NCI-H524 treated with DMSO at 0.1 percent for 48 hours (cell line): ENCODE data around the gene HSBP1L1.

Experiments used
- DNase-seq: peaks from one replicate; lab custom pipeline; 2025; lab: John Stamatoyannopoulos, UW

HSBP1L1 gene

GRCh38 chr18:79961527-79962291, 2.7 kb upstream of the HSBP1L1 start:
- no peak for DNase-seq

GRCh38 chr18:79962311-79962710, 2.1 kb upstream of the HSBP1L1 start:
- DNase-seq = no peak

GRCh38 chr18:79962835-79963657, 1.4 kb upstream of the HSBP1L1 start:
- no peak for DNase-seq

GRCh38 chr18:79963658-79964329, 649 bp upstream of the HSBP1L1 start:
- no peak for DNase-seq

- no peak for DNase-seq
Measured at GRCh38 chr18:79965119-79965902, 868 bp downstream of the HSBP1L1 start.

GRCh38 chr18:79970419-79971133, 6.1 kb downstream of the HSBP1L1 start:
- no peak for DNase-seq

- no peak for DNase-seq
Measured at GRCh38 chr18:79971211-79971952, 6.9 kb downstream of the HSBP1L1 start.

DNA sequence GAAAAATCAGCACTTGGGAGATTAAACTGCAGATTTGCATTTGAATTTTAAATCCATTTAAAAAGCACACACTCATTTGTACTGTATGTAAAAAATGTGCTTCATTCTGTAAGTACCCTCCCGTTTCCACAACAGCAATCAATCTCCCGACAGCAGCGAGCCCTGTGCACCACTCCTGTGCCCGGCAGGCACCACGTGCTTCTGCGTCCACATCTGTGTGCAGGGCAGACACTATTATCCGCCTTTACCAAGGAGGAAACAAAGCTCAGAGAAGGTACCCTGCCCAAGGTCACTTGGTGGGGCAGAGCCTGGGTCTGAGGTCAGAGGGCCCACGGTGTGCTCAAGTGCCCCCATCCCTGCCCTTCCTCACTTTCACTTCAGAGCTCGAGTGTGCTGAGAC, 7.5 kb downstream of the HSBP1L1 start:
- DNase-seq = no peak

DNA sequence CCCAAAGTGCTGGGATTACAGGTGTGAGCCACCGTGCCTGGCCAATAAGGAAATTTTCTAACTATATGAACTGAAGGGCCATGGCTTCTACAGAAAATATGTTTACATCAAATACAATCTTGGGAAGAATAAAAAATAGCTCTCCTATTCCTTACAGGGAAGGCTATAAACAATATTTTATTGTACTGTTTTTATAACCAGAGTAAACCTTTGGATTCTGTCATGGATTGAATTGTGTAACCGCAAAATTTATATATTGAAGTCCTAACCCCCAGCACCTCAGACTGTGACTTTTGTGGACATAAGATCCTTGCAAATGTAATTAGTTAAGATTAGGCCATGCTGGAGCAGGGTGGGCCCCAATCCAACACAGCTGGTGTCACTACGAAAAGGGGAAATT, 8.3 kb downstream of the HSBP1L1 start:
- no peak for DNase-seq

DNA sequence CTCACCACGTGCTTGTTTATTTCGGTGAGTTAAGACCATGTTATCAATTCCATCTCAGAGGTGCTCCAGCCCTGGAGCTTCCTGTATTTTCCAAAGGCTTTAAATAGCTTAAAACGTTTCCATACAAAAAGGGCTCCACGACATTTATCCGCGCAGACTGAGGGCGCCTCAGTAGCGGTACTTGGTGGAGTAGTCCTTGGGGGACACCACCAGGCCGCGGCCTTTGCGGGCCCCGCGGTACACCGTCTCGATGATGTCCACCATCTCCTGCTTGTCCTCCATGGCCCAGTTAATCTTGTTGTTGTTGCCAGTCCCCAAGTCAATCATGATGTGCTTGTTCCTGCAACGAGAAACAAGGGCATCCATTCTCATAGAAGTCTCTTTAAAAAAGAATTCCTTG, 9.1 kb downstream of the HSBP1L1 start:
- DNase-seq = no peak

- DNase-seq = no peak
Measured at GRCh38 chr18:79974025-79974654, 9.7 kb downstream of the HSBP1L1 start.

DNA sequence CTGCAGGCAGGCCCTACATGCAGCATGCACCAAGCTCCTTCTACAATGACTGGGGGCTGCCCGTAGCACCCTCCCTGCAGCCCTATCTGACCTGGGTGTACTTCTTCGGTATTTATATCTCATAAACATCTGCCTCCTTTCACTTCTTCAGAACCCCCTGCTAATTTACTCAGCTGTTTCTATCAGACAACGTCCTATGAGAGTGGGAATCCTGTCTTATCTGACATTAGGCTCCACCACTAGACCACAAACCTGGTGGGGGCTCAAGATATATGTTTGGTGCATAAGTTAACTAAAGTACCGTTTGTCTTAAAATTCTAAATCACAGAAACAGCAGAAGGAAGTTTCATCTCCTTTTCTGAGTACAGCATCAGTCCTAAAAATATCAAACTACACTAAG, 10.6 kb downstream of the HSBP1L1 start:
- no peak for DNase-seq

DNA sequence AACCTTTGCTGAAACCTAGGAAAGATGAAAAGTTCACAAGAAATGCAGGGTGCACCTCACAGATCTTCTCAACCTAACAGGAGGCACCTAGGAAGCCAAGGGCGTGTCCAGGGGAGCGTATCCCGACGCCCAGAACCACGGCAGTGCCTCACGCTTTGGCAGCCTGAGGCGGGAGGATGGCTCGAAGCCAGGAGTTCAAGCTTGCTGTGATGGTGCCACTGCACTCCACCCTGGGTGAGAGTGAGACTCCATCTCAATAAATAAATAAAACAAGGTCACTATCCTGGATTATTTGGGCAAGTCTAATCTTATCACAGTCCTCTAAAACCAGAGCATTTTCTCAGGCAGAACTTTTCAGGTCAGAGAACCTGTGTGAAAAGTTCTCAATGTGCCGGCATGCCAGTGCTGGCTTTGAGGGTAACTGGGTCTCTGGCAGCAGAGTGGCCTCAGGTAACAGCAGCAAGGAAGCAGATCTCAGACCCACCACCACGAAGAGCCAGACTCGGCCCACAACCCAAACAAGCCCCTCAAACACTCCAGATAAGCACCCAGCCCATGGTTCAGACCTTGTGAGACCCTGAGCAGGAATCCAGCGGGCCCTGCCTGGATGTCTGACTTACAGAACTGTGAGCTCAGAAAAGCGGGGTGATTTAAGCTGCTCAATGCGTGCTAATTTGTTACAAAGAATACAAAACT, 11.7 kb downstream of the HSBP1L1 start:
- DNase-seq = no peak

- DNase-seq = no peak
Measured at GRCh38 chr18:79979843-79980242, 15.4 kb downstream of the HSBP1L1 start.

- no peak for DNase-seq
Measured at GRCh38 chr18:79980585-79980984, 16.1 kb downstream of the HSBP1L1 start.

GRCh38 chr18:79982736-79983135, 18.3 kb downstream of the HSBP1L1 start:
- DNase-seq = no peak

- DNase-seq = no peak
Measured at GRCh38 chr18:79983253-79983652, 18.8 kb downstream of the HSBP1L1 start.

DNA sequence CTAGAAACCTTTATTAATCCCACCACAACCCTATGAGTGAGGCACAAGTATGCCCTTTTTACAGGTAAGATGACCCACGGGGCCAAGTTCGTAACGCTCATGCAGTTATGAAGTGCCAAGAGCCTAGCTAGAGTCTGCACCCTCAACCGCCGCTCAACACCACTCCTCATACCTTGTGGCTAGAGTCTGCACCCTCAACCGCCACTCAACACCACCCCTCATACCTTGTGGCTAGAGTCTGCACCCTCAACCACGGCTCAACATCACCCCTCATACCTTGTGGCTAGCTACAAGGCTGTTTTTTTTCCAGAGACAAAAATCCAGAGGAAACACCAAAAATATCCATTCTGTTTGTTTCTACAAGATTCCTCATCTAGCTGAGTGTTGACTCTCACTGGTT, 19.4 kb downstream of the HSBP1L1 start:
- no peak for DNase-seq

DNA sequence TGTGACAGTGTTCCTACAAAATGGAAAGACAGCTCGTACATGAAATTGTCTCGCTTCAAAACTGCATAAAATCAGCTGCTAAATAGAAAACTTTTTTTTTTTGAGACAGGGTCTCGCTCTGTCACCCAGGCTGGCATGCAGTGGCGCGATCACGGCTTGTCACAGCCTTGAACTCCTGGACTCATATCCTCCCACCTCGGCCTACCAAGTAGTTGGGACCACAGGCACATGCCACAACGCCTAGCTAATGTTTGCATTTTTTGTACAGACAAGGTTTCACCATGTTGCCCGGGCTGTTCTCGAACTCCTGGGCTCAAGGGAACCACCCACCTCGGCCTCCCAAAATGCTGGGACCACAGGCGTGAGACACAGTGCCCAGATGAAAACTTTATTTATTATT, 20.7 kb downstream of the HSBP1L1 start:
- DNase-seq = no peak

GRCh38 chr18:79986726-79987125, 22.3 kb downstream of the HSBP1L1 start:
- no peak for DNase-seq
